K562 (cell line): ENCODE data around the gene TRMT2A. TPM values are rescaled to one million over a fixed set of nuclear protein-coding genes. Genes with fewer than 3 reads are reported as not detected.
A peak's percentile ranks its signal among the peaks of the same experiment; 100 is the strongest.

ENCODE experiments used
- ATAC-seq: fragments of 200-7000 bp; cut with Tn5 transposase; 3 replicates; pipeline ENCODE4 v1.9.1; 2020; ENCODE audit warnings: moderate library complexity
- BruUV-seq: library from RNA; stranded (reverse); fragments of 400-500 nt; replicated peaks from 2 replicates; lab custom pipeline; 2021; lab: Mats Ljungman, UMichigan
- CTCF ChIA-PET: fragments of 300-600 bp; formaldehyde crosslinking; extraction: SDS; loops from one replicate; lab custom pipeline; 2021; ENCODE audit warnings: low intra/inter-chr PET ratio; lab: Yijun Ruan, JAX
- POLR2A ChIA-PET: fragments of 300-600, 350-650 bp; sonication (Branson Sonifier 250); formaldehyde crosslinking; extraction: SDS; loops from one replicate; lab custom pipeline; 2021; ENCODE audit warnings: antibody characterized with exemption, inconsistent platforms; lab: Yijun Ruan, JAX
- DNase-seq, 4 experiments: peaks; one replicate each; pipeline versions ENCODE4 v3.0.0 to v3.0.0-alpha.2; 2011 to 2018; ENCODE audit warnings: low spot score in 3 of 4, mixed read lengths in 3 of 4; ENCODE audit errors: extremely low read depth in 1 of 4
- FAIRE-seq: peaks from 2 replicates; lab custom pipeline; 2011; peaks lifted over from hg19 to GRCh38; lab: Jason Lieb, UNC
- H2AFZ ChIP-seq: 2 replicates; pipeline ENCODE4 v1.6.0; 2011; ENCODE audit warnings: low read depth, low read length, control low read depth, inconsistent platforms
- H3K27ac ChIP-seq: fragments of 200-600 bp; 3 replicates; pipeline ENCODE4 v1.8.0; 2011; ENCODE audit warnings: low read depth, mild to moderate bottlenecking, control low read depth, inconsistent platforms, low read length, moderate library complexity, mixed read lengths; ENCODE audit errors: extremely low read depth
- H3K27me3 ChIP-seq, 2 experiments: fragments of 300-600 bp in 1 of 2; 2 replicates in 1 of 2; 3 replicates in 1 of 2; pipeline versions ENCODE4 v1.6.0 to v1.8.0; 2011; ENCODE audit warnings: inconsistent platforms in 2 of 2, low read length in 2 of 2, mild to moderate bottlenecking in 1 of 2, mixed read lengths in 1 of 2, moderate library complexity in 1 of 2; ENCODE audit not compliant: control insufficient read depth in 2 of 2, insufficient read depth in 2 of 2
- H3K36me3 ChIP-seq: fragments of 300-600 bp; 3 replicates; pipeline ENCODE4 v1.8.0; 2011; ENCODE audit warnings: mild to moderate bottlenecking, low read length, inconsistent platforms; ENCODE audit not compliant: control insufficient read depth, insufficient read depth
- H3K4me1 ChIP-seq, 2 experiments: fragments of 200-600 bp in 1 of 2; replicated peaks in 1 of 2; 2 replicates in 1 of 2; 3 replicates in 1 of 2; pipeline versions ENCODE4 v1.5.1 to v1.8.0; 2011; ENCODE audit warnings: inconsistent platforms in 2 of 2, low read length in 2 of 2, mild to moderate bottlenecking in 1 of 2, mixed read lengths in 1 of 2, moderate library complexity in 1 of 2; ENCODE audit not compliant: control insufficient read depth in 2 of 2, insufficient read depth in 2 of 2
- H3K4me2 ChIP-seq: 2 replicates; pipeline ENCODE4 v1.6.1; 2011; ENCODE audit warnings: low read length, control low read depth, inconsistent platforms, mixed read lengths; ENCODE audit not compliant: insufficient read depth
- H3K4me3 ChIP-seq: fragments of 200-600 bp; sonication (generic), shearing (Covaris generic); 2 replicates; pipeline ENCODE4 v1.5.1; 2016; ENCODE audit warnings: control low read depth, inconsistent platforms
- H3K79me2 ChIP-seq: fragments of 200-600 bp; 3 replicates; pipeline ENCODE4 v1.8.0; 2011; ENCODE audit warnings: low read length, inconsistent platforms; ENCODE audit not compliant: control insufficient read depth, insufficient read depth
- H3K9ac ChIP-seq, 2 experiments: 2 replicates each; pipeline versions ENCODE4 v1.6.0 to v1.6.1; 2011; ENCODE audit warnings: low read depth in 2 of 2, low read length in 2 of 2, control low read depth in 1 of 2, inconsistent platforms in 1 of 2, mild to moderate bottlenecking in 1 of 2, mixed read lengths in 1 of 2; ENCODE audit not compliant: insufficient read depth in 1 of 2
- H3K9me1 ChIP-seq: one replicate; pipeline ENCODE4 v1.6.0; 2011; ENCODE audit warnings: inconsistent platforms, mild to moderate bottlenecking, low read length, moderate library complexity; ENCODE audit not compliant: control insufficient read depth, insufficient read depth
- H3K9me3 ChIP-seq: replicated peaks from 2 replicates; pipeline ENCODE4 v1.5.1; 2011; ENCODE audit warnings: low read depth, low read length, inconsistent platforms; ENCODE audit not compliant: control insufficient read depth, insufficient read depth
- H4K20me1 ChIP-seq: replicated peaks from 2 replicates; pipeline ENCODE4 v1.6.1; 2011; ENCODE audit warnings: low read length, inconsistent platforms, mixed read lengths; ENCODE audit not compliant: control insufficient read depth, insufficient read depth
- CBX1 ChIP-seq: sonication (generic); IDR thresholded peaks from 2 replicates; pipeline ENCODE4 v1.6.1; 2016; ENCODE audit warnings: antibody characterized with exemption, low read depth, mild to moderate bottlenecking
- CHD1 ChIP-seq: fragments of 200-600 bp; sonication (generic); IDR thresholded peaks from one replicate; pipeline ENCODE4 v1.6.1; 2012; ENCODE audit warnings: mild to moderate bottlenecking, moderate library complexity, low read length, inconsistent platforms
- KLF6 ChIP-seq: fragments of 250-450 bp; sonication (Bioruptor Pico); IDR thresholded peaks from 2 replicates; pipeline ENCODE4 v1.4.0; 2020; ENCODE audit warnings: mild to moderate bottlenecking, moderate library complexity, borderline replicate concordance
- MYNN ChIP-seq, 2 experiments: sonication (generic); formaldehyde crosslinking in 1 of 2; IDR thresholded peaks; 2 replicates each; pipeline versions ENCODE4 v1.5.0 to v1.6.1; 2016 to 2020; ENCODE audit warnings: antibody characterized with exemption in 1 of 2, missing genetic modification reagents in 1 of 2
- NR3C1 ChIP-seq: sonication (generic); formaldehyde crosslinking; IDR thresholded peaks from 2 replicates; pipeline ENCODE4 v1.8.1; 2022; ENCODE audit warnings: missing genetic modification reagents
- PHF8 ChIP-seq: fragments of 200-600 bp; sonication (generic); IDR thresholded peaks from 2 replicates; pipeline ENCODE4 v1.6.1; 2012; ENCODE audit warnings: mixed run types, mild to moderate bottlenecking, inconsistent platforms, low read length, moderate library complexity, borderline replicate concordance
- PTRF ChIP-seq: fragments of 450-650 bp; IDR thresholded peaks from 2 replicates; pipeline ENCODE4 v1.6.1; 2016; ENCODE audit warnings: mild to moderate bottlenecking, missing genetic modification characterization, missing compliant biosample characterization
- SAP30 ChIP-seq: fragments of 200-600 bp; sonication (generic); IDR thresholded peaks from 2 replicates; pipeline ENCODE4 v1.6.1; 2012; ENCODE audit warnings: borderline replicate concordance, low read depth, mild to moderate bottlenecking, moderate library complexity, low read length, control low read depth, inconsistent platforms; ENCODE audit not compliant: insufficient read depth, poor library complexity, severe bottlenecking
- ZBTB7A ChIP-seq: IDR thresholded peaks from 2 replicates; pipeline ENCODE4 v1.6.1; 2011; ENCODE audit warnings: low read depth, mild to moderate bottlenecking, low read length, moderate library complexity, borderline replicate concordance; ENCODE audit not compliant: control insufficient read depth
- ZNF165 ChIP-seq: fragments of 250-450 bp; sonication (Bioruptor Pico); IDR thresholded peaks from 2 replicates; pipeline ENCODE4 v1.4.0; 2020; ENCODE audit warnings: borderline replicate concordance
- WGBS: fragments of 100-300 bp; shearing (Covaris generic); methylation state at CpG from one replicate; pipeline ENCODE4 v1.1.6; 2016; ENCODE audit warnings: low coverage, mixed read lengths; ENCODE audit not compliant: insufficient coverage; ENCODE audit errors: missing lambda C conversion rate; 5-methylcytosine and 5-hydroxymethylcytosine counted together
- in situ Hi-C: fragments of 300-500 bp; cut with MboI; formaldehyde crosslinking; loops from 4 replicates; pipeline ENCODE4 v1.15.0; 2018; ENCODE audit warnings: inconsistent platforms, mixed read lengths
- intact Hi-C: fragments of 100-400 bp; cut with micrococcal nuclease; formaldehyde crosslinking; loops from 2 replicates; pipeline ENCODE4 v1.14.2; 2022
- polyA plus RNA-seq, 8 experiments: library from polyadenylated mRNA; depleted of rRNA in 4 of 8; stranded (reverse) in 5 of 8; unstranded in 3 of 8; fragments of >200 nt; fragmentation: Nextera tagmentation in 2 of 8; fragmentation: Illumina TruSeq in 1 of 8; extraction: Ambion mirVana in 2 of 8; extraction: Trizol in 1 of 8; gene quantifications; 2 replicates each; pipeline versions ENCODE4 v1.2.1 to v1.2.3, GENCODE V29; 2011 to 2014; ENCODE audit warnings: inconsistent platforms in 1 of 8, missing spikeins in 1 of 8
- total RNA-seq, 7 experiments: library from RNA; depleted of rRNA in 6 of 7; stranded (reverse); fragments of >200 nt in 6 of 7; fragmentation: Illumina TruSeq in 2 of 7; extraction: Trizol in 2 of 7; gene quantifications; 2 replicates each; pipeline versions ENCODE4 v1.2.1 to v1.2.3, GENCODE V29; 2011 to 2021; ENCODE audit warnings: low replicate concordance in 1 of 7
- TF ChIP-seq, protein P1 (sequence below): fragments of 450-650 bp; IDR thresholded peaks from 2 replicates; pipeline ENCODE4 v1.6.1; 2018; ENCODE audit warnings: mild to moderate bottlenecking, low read depth; ENCODE audit not compliant: partially characterized antibody
- TF ChIP-seq, protein P2 (sequence below): fragments of 250-450 bp; sonication (Bioruptor Pico); IDR thresholded peaks from 2 replicates; pipeline ENCODE4 v1.9.0; 2021; ENCODE audit warnings: mild to moderate bottlenecking, inconsistent platforms

Gene TRMT2A
- total and polyA plus RNA-seq, 9 of the 15 experiments (the other 6 are each of a cell fraction or from before 2014, with no cell fraction given) = 1.6 to 265 (median 140) TPM

DNA sequence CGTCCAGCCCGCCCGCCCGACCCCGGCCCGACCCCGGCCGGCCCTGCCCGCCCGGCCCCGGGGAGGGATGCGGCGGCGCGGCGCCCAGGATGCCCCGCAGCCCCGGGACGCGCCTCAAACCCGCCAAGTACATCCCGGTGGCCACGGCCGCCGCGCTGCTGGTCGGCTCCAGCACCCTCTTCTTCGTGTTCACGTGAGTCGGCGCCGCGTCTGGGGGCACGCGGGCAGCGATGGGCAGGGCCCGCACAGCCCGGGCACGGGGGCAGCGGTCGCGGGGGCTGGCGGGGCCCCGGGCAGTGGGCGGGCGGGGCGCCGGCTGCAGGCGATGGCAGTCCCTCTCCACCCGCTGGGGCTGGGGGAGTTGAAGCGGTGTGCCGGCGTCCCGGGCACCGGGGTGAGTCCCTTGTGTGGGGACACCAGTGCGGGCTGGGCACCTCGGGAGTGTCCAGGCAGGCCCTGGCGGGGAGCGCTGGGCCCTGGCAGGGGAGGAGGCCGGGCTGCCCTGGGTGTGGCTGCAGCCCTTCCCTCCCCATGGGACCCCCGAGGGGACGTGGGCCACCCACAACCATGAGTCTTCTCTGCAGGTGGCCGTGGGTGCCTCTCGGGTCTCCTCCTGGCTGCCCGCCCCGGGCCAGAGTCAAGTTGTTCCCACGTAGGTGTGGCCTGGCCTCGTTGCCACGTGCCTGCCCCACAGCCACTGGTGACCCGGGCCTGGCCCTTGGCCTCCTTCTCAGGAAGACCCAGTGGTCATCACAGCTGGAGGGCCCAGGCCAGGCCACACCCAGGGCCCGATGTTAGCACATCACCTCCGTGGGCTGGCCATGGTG lies 15.0 kb upstream of the TRMT2A start (continued):
- TF ChIP-seq, protein P1, sequence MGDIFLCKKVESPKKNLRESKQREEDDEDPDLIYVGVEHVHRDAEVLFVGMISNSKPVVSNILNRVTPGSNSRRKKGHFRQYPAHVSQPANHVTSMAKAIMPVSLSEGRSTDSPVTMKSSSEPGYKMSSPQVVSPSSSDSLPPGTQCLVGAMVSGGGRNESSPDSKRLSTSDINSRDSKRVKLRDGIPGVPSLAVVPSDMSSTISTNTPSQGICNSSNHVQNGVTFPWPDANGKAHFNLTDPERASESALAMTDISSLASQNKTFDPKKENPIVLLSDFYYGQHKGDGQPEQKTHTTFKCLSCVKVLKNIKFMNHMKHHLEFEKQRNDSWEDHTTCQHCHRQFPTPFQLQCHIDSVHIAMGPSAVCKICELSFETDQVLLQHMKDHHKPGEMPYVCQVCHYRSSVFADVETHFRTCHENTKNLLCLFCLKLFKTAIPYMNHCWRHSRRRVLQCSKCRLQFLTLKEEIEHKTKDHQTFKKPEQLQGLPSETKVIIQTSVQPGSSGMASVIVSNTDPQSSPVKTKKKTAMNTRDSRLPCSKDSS = no peak
- TF ChIP-seq PTRF (tag) (no peak), MYNN (IDR thresholded peaks at IDR 0.05) (no peak), MYNN (CRISPR knock-in tag; IDR thresholded peaks at IDR 0.05) (no peak)

DNA sequence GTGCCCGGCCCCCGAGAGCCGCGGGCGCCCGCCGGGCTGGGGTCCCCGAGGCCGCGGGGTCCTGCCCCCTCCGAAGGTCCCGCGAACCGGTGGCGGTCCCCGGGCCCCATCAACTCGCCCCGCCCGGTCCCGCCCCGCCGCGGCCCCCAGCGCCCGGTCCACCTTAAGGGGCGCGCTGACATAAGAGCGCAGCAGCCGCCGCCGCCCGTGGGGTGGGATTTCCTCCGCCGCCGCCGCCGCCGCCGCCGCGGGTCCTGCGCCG lies 14.5 kb upstream of the TRMT2A start, which contains the start of gene ZDHHC8:
Gene ZDHHC8 (plus strand): TSS at position 208 of the 262 bp plus-strand sequence. CDS start 144 bp downstream, outside the sequence.
- H3K9me1 ChIP-seq = peaks cover 5% of the 10 kb centered on the region
- ChIA-PET CTCF (interaction anchor here (5.8 kb wide), 1 partner anchor 161 kb away, joined by 80 read pairs; no protein-coding TSS in a partner anchor), POLR2A (interaction anchor here (0.6 to 7.0 kb wide), 2 partner anchors 13 to 118 kb away, joined by 4 to 212 read pairs; partner anchors contain the start of genes RANBP1 and TRMT2A)
- H3K4me2 ChIP-seq = peak within 1 kb of the TSS; percentile 81
- H3K9me3 ChIP-seq = no peaks in the 10 kb centered on the region
- H3K27ac ChIP-seq = peak within 1 kb of the TSS; percentile 20; the same call in 2 of the 3 replicates
- peaks cover 71% of the 10 kb centered on the region for H4K20me1 ChIP-seq
- TF ChIP-seq CBX1 = no peak
- no peak for TF ChIP-seq ZNF165 (CRISPR knock-in tag)
- peak; percentile 37; the same call in 1 of the 2 replicates for TF ChIP-seq PHF8
- peak; percentile 7 for TF ChIP-seq SAP30
- TF ChIP-seq NR3C1 = no peak
- TF ChIP-seq ZBTB7A = peak; percentile 26; the same call in 1 of the 2 replicates
- TF ChIP-seq, protein P2, sequence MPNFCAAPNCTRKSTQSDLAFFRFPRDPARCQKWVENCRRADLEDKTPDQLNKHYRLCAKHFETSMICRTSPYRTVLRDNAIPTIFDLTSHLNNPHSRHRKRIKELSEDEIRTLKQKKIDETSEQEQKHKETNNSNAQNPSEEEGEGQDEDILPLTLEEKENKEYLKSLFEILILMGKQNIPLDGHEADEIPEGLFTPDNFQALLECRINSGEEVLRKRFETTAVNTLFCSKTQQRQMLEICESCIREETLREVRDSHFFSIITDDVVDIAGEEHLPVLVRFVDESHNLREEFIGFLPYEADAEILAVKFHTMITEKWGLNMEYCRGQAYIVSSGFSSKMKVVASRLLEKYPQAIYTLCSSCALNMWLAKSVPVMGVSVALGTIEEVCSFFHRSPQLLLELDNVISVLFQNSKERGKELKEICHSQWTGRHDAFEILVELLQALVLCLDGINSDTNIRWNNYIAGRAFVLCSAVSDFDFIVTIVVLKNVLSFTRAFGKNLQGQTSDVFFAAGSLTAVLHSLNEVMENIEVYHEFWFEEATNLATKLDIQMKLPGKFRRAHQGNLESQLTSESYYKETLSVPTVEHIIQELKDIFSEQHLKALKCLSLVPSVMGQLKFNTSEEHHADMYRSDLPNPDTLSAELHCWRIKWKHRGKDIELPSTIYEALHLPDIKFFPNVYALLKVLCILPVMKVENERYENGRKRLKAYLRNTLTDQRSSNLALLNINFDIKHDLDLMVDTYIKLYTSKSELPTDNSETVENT (CRISPR knock-in tag) = 0 out of 2 replicates have a peak, but pooled peaks have one; percentile 7
- peak; percentile 59 for TF ChIP-seq CHD1
- no peak for TF ChIP-seq KLF6 (CRISPR knock-in tag)
- H3K27me3 ChIP-seq = no peaks in the 10 kb centered on the region
- FAIRE-seq = no peak
- peaks cover 21% of the 10 kb centered on the region for H3K79me2 ChIP-seq
- no TSS peak for BruUV-seq
- peaks cover 18% of the 10 kb centered on the region; the same call in 2 of the 3 replicates for H3K36me3 ChIP-seq
- peak; percentile 74 to 97 (median 92) for DNase-seq
- peak; percentile 11 for ATAC-seq
- H3K4me3 ChIP-seq = peak within 1 kb of the TSS; percentile 62
- H2AFZ ChIP-seq = peak within 1 kb of the TSS; percentile 85
- in situ Hi-C loops = no loop called here
- intact Hi-C loops = no loop called here
- H3K9ac ChIP-seq = peak within 1 kb of the TSS; percentile 68 to 93
- WGBS = under 1% methylated on average over 30 of the region's 43 CpGs
- H3K4me1 ChIP-seq = peaks cover 11 to 84% of the 10 kb centered on the region in 2 experiments
